K562 (cell line): ENCODE data around the gene TMEM123. TPM values are rescaled to one million over a fixed set of nuclear protein-coding genes. Genes with fewer than 3 reads are reported as not detected.
A peak's percentile ranks its signal among the peaks of the same experiment; 100 is the strongest.

ENCODE experiments used
- ATAC-seq: fragments of 200-7000 bp; cut with Tn5 transposase; 3 replicates; pipeline ENCODE4 v1.9.1; 2020; ENCODE audit warnings: moderate library complexity
- BruUV-seq: library from RNA; stranded (reverse); fragments of 400-500 nt; replicated peaks from 2 replicates; lab custom pipeline; 2021; lab: Mats Ljungman, UMichigan
- CTCF ChIA-PET: fragments of 300-600 bp; formaldehyde crosslinking; extraction: SDS; loops from one replicate; lab custom pipeline; 2021; ENCODE audit warnings: low intra/inter-chr PET ratio; lab: Yijun Ruan, JAX
- POLR2A ChIA-PET: fragments of 300-600, 350-650 bp; sonication (Branson Sonifier 250); formaldehyde crosslinking; extraction: SDS; loops from one replicate; lab custom pipeline; 2021; ENCODE audit warnings: antibody characterized with exemption, inconsistent platforms; lab: Yijun Ruan, JAX
- DNase-seq, 4 experiments: peaks; one replicate each; pipeline versions ENCODE4 v3.0.0 to v3.0.0-alpha.2; 2011 to 2018; ENCODE audit warnings: low spot score in 3 of 4, mixed read lengths in 3 of 4; ENCODE audit errors: extremely low read depth in 1 of 4
- FAIRE-seq: peaks from 2 replicates; lab custom pipeline; 2011; peaks lifted over from hg19 to GRCh38; lab: Jason Lieb, UNC
- H2AFZ ChIP-seq: 2 replicates; pipeline ENCODE4 v1.6.0; 2011; ENCODE audit warnings: low read depth, low read length, control low read depth, inconsistent platforms
- H3K27ac ChIP-seq: fragments of 200-600 bp; 3 replicates; pipeline ENCODE4 v1.8.0; 2011; ENCODE audit warnings: low read depth, mild to moderate bottlenecking, control low read depth, inconsistent platforms, low read length, moderate library complexity, mixed read lengths; ENCODE audit errors: extremely low read depth
- H3K27me3 ChIP-seq, 2 experiments: fragments of 300-600 bp in 1 of 2; 2 replicates in 1 of 2; 3 replicates in 1 of 2; pipeline versions ENCODE4 v1.6.0 to v1.8.0; 2011; ENCODE audit warnings: inconsistent platforms in 2 of 2, low read length in 2 of 2, mild to moderate bottlenecking in 1 of 2, mixed read lengths in 1 of 2, moderate library complexity in 1 of 2; ENCODE audit not compliant: control insufficient read depth in 2 of 2, insufficient read depth in 2 of 2
- H3K36me3 ChIP-seq: fragments of 300-600 bp; 3 replicates; pipeline ENCODE4 v1.8.0; 2011; ENCODE audit warnings: mild to moderate bottlenecking, low read length, inconsistent platforms; ENCODE audit not compliant: control insufficient read depth, insufficient read depth
- H3K4me1 ChIP-seq, 2 experiments: fragments of 200-600 bp in 1 of 2; replicated peaks in 1 of 2; 2 replicates in 1 of 2; 3 replicates in 1 of 2; pipeline versions ENCODE4 v1.5.1 to v1.8.0; 2011; ENCODE audit warnings: inconsistent platforms in 2 of 2, low read length in 2 of 2, mild to moderate bottlenecking in 1 of 2, mixed read lengths in 1 of 2, moderate library complexity in 1 of 2; ENCODE audit not compliant: control insufficient read depth in 2 of 2, insufficient read depth in 2 of 2
- H3K4me2 ChIP-seq: 2 replicates; pipeline ENCODE4 v1.6.1; 2011; ENCODE audit warnings: low read length, control low read depth, inconsistent platforms, mixed read lengths; ENCODE audit not compliant: insufficient read depth
- H3K4me3 ChIP-seq: fragments of 200-600 bp; sonication (generic), shearing (Covaris generic); 2 replicates; pipeline ENCODE4 v1.5.1; 2016; ENCODE audit warnings: control low read depth, inconsistent platforms
- H3K79me2 ChIP-seq: fragments of 200-600 bp; 3 replicates; pipeline ENCODE4 v1.8.0; 2011; ENCODE audit warnings: low read length, inconsistent platforms; ENCODE audit not compliant: control insufficient read depth, insufficient read depth
- H3K9ac ChIP-seq, 2 experiments: 2 replicates each; pipeline versions ENCODE4 v1.6.0 to v1.6.1; 2011; ENCODE audit warnings: low read depth in 2 of 2, low read length in 2 of 2, control low read depth in 1 of 2, inconsistent platforms in 1 of 2, mild to moderate bottlenecking in 1 of 2, mixed read lengths in 1 of 2; ENCODE audit not compliant: insufficient read depth in 1 of 2
- H3K9me1 ChIP-seq: one replicate; pipeline ENCODE4 v1.6.0; 2011; ENCODE audit warnings: inconsistent platforms, mild to moderate bottlenecking, low read length, moderate library complexity; ENCODE audit not compliant: control insufficient read depth, insufficient read depth
- H3K9me3 ChIP-seq: replicated peaks from 2 replicates; pipeline ENCODE4 v1.5.1; 2011; ENCODE audit warnings: low read depth, low read length, inconsistent platforms; ENCODE audit not compliant: control insufficient read depth, insufficient read depth
- H4K20me1 ChIP-seq: replicated peaks from 2 replicates; pipeline ENCODE4 v1.6.1; 2011; ENCODE audit warnings: low read length, inconsistent platforms, mixed read lengths; ENCODE audit not compliant: control insufficient read depth, insufficient read depth
- CHCHD3 ChIP-seq: fragments of 250-450 bp; sonication (Bioruptor Pico); IDR thresholded peaks from 2 replicates; pipeline ENCODE4 v2.1.2; 2022; ENCODE audit warnings: mild to moderate bottlenecking
- CREB1 ChIP-seq, 2 experiments: sonication (generic) in 1 of 2; formaldehyde crosslinking in 1 of 2; IDR thresholded peaks; 2 replicates each; pipeline versions ENCODE4 v1.6.1 to v1.8.0; 2012 to 2022; ENCODE audit warnings: inconsistent platforms in 1 of 2, mild to moderate bottlenecking in 1 of 2, missing genetic modification reagents in 1 of 2, moderate library complexity in 1 of 2
- ELF1 ChIP-seq: fragments of 200-800 bp; sonication (Bioruptor generic); IDR thresholded peaks from 2 replicates; pipeline ENCODE4 v1.6.1; 2016; ENCODE audit warnings: missing genetic modification characterization, missing compliant biosample characterization
- FOXP4 ChIP-seq: sonication (generic); formaldehyde crosslinking; IDR thresholded peaks from 2 replicates; pipeline ENCODE4 v1.8.0; 2022; ENCODE audit warnings: mild to moderate bottlenecking, missing genetic modification reagents, borderline replicate concordance
- HDAC1 ChIP-seq, 2 experiments: fragments of 450-650 bp; IDR thresholded peaks; 2 replicates each; pipeline ENCODE4 v1.6.1; 2016 to 2017; ENCODE audit warnings: inconsistent platforms in 1 of 2, mild to moderate bottlenecking in 1 of 2, moderate library complexity in 1 of 2
- KAT8 ChIP-seq: fragments of 450-650 bp; IDR thresholded peaks from 2 replicates; pipeline ENCODE4 v1.6.1; 2016; ENCODE audit warnings: low read depth, mild to moderate bottlenecking
- NRF1 ChIP-seq, 2 experiments: fragments of 450-650 bp; IDR thresholded peaks in 1 of 2; conservative IDR thresholded peaks in 1 of 2; 2 replicates each; pipeline ENCODE4 v1.6.1; 2014; ENCODE audit warnings: mild to moderate bottlenecking in 2 of 2
- SMARCB1 ChIP-seq: IDR thresholded peaks from 2 replicates; pipeline ENCODE4 v1.6.1; 2011; ENCODE audit warnings: improper control_type of control experiment, low read depth; ENCODE audit not compliant: insufficient read length
- SMARCE1 ChIP-seq: fragments of 450-650 bp; IDR thresholded peaks from 2 replicates; pipeline ENCODE4 v1.7.1; 2016; ENCODE audit warnings: mild to moderate bottlenecking
- TCF7 ChIP-seq: sonication (generic); IDR thresholded peaks from 2 replicates; pipeline ENCODE4 v1.6.1; 2016; ENCODE audit warnings: antibody characterized with exemption, borderline replicate concordance
- ZBTB7A ChIP-seq: IDR thresholded peaks from 2 replicates; pipeline ENCODE4 v1.6.1; 2011; ENCODE audit warnings: low read depth, mild to moderate bottlenecking, low read length, moderate library complexity, borderline replicate concordance; ENCODE audit not compliant: control insufficient read depth
- ZNF316 ChIP-seq: fragments of 450-650 bp; IDR thresholded peaks from 2 replicates; pipeline ENCODE4 v1.6.1; 2016
- ZNF431 ChIP-seq: sonication (generic); formaldehyde crosslinking; IDR thresholded peaks from 2 replicates; pipeline ENCODE4 v1.8.0; 2022; ENCODE audit warnings: mild to moderate bottlenecking, missing genetic modification reagents
- WGBS: fragments of 100-300 bp; shearing (Covaris generic); methylation state at CpG from one replicate; pipeline ENCODE4 v1.1.6; 2016; ENCODE audit warnings: low coverage, mixed read lengths; ENCODE audit not compliant: insufficient coverage; ENCODE audit errors: missing lambda C conversion rate; 5-methylcytosine and 5-hydroxymethylcytosine counted together
- in situ Hi-C: fragments of 300-500 bp; cut with MboI; formaldehyde crosslinking; loops from 4 replicates; pipeline ENCODE4 v1.15.0; 2018; ENCODE audit warnings: inconsistent platforms, mixed read lengths
- intact Hi-C: fragments of 100-400 bp; cut with micrococcal nuclease; formaldehyde crosslinking; loops from 2 replicates; pipeline ENCODE4 v1.14.2; 2022
- polyA plus RNA-seq, 8 experiments: library from polyadenylated mRNA; depleted of rRNA in 4 of 8; stranded (reverse) in 5 of 8; unstranded in 3 of 8; fragments of >200 nt; fragmentation: Nextera tagmentation in 2 of 8; fragmentation: Illumina TruSeq in 1 of 8; extraction: Ambion mirVana in 2 of 8; extraction: Trizol in 1 of 8; gene quantifications; 2 replicates each; pipeline versions ENCODE4 v1.2.1 to v1.2.3, GENCODE V29; 2011 to 2014; ENCODE audit warnings: inconsistent platforms in 1 of 8, missing spikeins in 1 of 8
- total RNA-seq, 7 experiments: library from RNA; depleted of rRNA in 6 of 7; stranded (reverse); fragments of >200 nt in 6 of 7; fragmentation: Illumina TruSeq in 2 of 7; extraction: Trizol in 2 of 7; gene quantifications; 2 replicates each; pipeline versions ENCODE4 v1.2.1 to v1.2.3, GENCODE V29; 2011 to 2021; ENCODE audit warnings: low replicate concordance in 1 of 7

The TMEM123 gene
- total and polyA plus RNA-seq, 9 of the 15 experiments (the other 6 are each of a cell fraction or from before 2014, with no cell fraction given) = 19.8 to 344 (median 82.4) TPM

DNA sequence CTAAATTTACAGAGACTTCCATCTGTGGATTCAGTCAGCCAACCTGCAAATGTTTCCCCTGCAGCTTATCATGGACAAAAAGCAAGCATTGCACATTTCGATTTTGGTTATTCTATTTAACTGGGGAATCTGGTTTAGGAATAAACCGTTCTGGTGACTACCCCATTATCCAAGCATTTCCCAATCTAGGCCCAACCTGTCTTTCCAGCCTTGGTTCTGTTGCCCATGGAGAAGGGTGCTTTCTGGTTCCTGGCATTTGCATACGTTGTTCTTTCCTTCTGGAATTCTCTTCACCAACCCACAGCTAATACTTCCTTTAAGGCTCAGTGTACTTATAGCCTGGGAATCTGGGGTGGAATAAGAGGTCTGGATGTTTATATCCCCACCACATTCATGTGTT lies 1.4 kb upstream of the TMEM123 start:
- in situ Hi-C loops (no loop called here), intact Hi-C loops (loop anchor here (2.0 to 5.0 kb wide), 2 partner anchors 67 to 107 kb away; partner anchors contain the start of gene BIRC2)
- no peaks in the 10 kb centered on the region; the same call in 2 of the 3 replicates for H3K36me3 ChIP-seq
- H3K9ac ChIP-seq = no peak overlapping the region
- H3K9me1 ChIP-seq = no peaks in the 10 kb centered on the region
- H3K4me3 ChIP-seq = no peak overlapping the region
- no peak overlapping the region for H3K27ac ChIP-seq
- CTCF ChIA-PET = no interaction called here
- FAIRE-seq = no peak
- peaks cover 13% of the 10 kb centered on the region for H4K20me1 ChIP-seq
- no TSS peak for BruUV-seq
- H3K79me2 ChIP-seq = peaks cover 38% of the 10 kb centered on the region
- no peak overlapping the region for H2AFZ ChIP-seq
- no peak overlapping the region for H3K4me2 ChIP-seq
- no peak for ATAC-seq
- H3K27me3 ChIP-seq = no peaks in the 10 kb centered on the region
- H3K9me3 ChIP-seq = no peaks in the 10 kb centered on the region
- peaks cover 10 to 19% of the 10 kb centered on the region in 2 experiments; a peak in 4 of 5 replicates for H3K4me1 ChIP-seq
- peak; percentile 15; the same call in 1 of the 2 replicates for TF ChIP-seq ZNF316
- TF ChIP-seq KAT8 = no peak
- DNase-seq = no peak
- WGBS = 55% methylated on average over 3 of the region's 3 CpGs
- POLR2A ChIA-PET = interaction anchor here (1.7 kb wide), 1 partner anchor 14 kb away, joined by 5 read pairs; no protein-coding TSS in a partner anchor

DNA sequence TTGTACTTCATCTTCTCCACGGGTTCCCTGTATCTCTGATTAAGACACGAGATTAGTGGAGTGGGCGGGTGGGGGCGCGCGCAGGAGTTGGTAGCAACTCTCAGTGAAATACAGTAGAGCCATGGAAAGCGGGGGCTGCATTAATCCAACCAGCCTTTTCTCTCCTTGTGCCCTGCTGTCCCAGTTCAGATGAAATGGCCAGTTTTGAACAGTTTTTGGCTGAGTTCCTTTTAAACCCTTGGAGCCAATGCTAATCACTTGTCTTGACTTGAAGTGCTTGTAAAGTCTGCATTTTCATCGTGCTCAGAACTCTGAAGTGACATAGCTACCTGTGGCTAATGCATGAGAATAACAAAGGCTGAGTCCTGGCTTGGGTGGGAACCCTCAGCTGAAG lies 734 bp upstream of the TMEM123 start:
- Histone ChIP-seq H3K4me2 (peak overlapping the region; percentile 84), H3K27ac (peak overlapping the region; percentile 86), H3K4me1 (peaks cover 10 to 25% of the 10 kb centered on the region in 2 experiments; a peak in 4 of 5 replicates), H2AFZ (peak overlapping the region; percentile 99), H3K79me2 (peaks cover 44% of the 10 kb centered on the region), H4K20me1 (peaks cover 14% of the 10 kb centered on the region), H3K27me3 (no peaks in the 10 kb centered on the region), H3K36me3 (peaks cover 5% of the 10 kb centered on the region; the same call in 2 of the 3 replicates), H3K9ac (peak overlapping the region; percentile 79 to 92; a peak in 3 of 4 replicates), H3K9me3 (no peaks in the 10 kb centered on the region), H3K9me1 (no peaks in the 10 kb centered on the region), H3K4me3 (peak overlapping the region; percentile 88)
- intact Hi-C loops (loop anchor here (2.0 to 5.0 kb wide), 2 partner anchors 66 to 106 kb away; partner anchors contain the start of gene BIRC2), in situ Hi-C loops (no loop called here)
- WGBS = under 1% methylated on average over 8 of the region's 8 CpGs
- DNase-seq (peak in 2 of 4 experiments; percentile 30 to 38), ATAC-seq (peak; percentile 4; the same call in 2 of the 3 replicates), FAIRE-seq (no peak)
- BruUV-seq = TSS peak; percentile 85
- CTCF ChIA-PET = no interaction called here
- POLR2A ChIA-PET = interaction anchor here (1.7 kb wide), 1 partner anchor 14 kb away, joined by 5 read pairs; no protein-coding TSS in a partner anchor
- TF ChIP-seq SMARCE1 = peak; percentile 59; the same call in 1 of the 2 replicates
- TF ChIP-seq CREB1 (IDR thresholded peaks at IDR 0.05) = 0 out of 2 replicates have a peak, but pooled peaks have one; percentile 13
- TF ChIP-seq CREB1 (CRISPR knock-in tag; IDR thresholded peaks at IDR 0.05) = no peak
- TF ChIP-seq HDAC1 (IDR thresholded peaks at IDR 0.05) = no peak
- TF ChIP-seq SMARCB1 = no peak
- no peak for TF ChIP-seq CHCHD3 (CRISPR knock-in tag)
- TF ChIP-seq FOXP4 (CRISPR knock-in tag) = no peak
- TF ChIP-seq TCF7 = 0 out of 2 replicates have a peak, but pooled peaks have one; percentile 13
- 0 out of 2 replicates have a peak, but pooled peaks have one; percentile 42 for TF ChIP-seq ZBTB7A
- TF ChIP-seq ZNF431 (CRISPR knock-in tag) = no peak
- TF ChIP-seq NRF1 (conservative IDR thresholded peaks at IDR 0.05 in 1 of 2, IDR thresholded peaks at IDR 0.05 in 1 of 2) = peak; percentile 38 to 43; a peak in 2 of 4 replicates
- 0 out of 2 replicates have a peak, but pooled peaks have one; percentile 15 for TF ChIP-seq ELF1
